BE2C (cell line): Measurements from ENCODE around the gene PCDHGA6.
"Not testable (repeated sequence)": the region's sequence is repeated elsewhere in the genome, so short reads cannot be mapped to it uniquely, and the experiment has no call there.

Experiments used
- DNase-seq: peaks from one replicate; pipeline ENCODE4 v3.0.0-alpha.2; 2020
- H3K27me3 ChIP-seq: fragments of 250-450 bp; sonication (Bioruptor Pico); 2 replicates; pipeline ENCODE4 v1.5.1; 2020; ENCODE audit warnings: mild to moderate bottlenecking
- H3K36me3 ChIP-seq: fragments of 250-450 bp; sonication (Bioruptor Pico); 2 replicates; pipeline ENCODE4 v1.5.1; 2020; ENCODE audit warnings: mild to moderate bottlenecking
- H3K4me1 ChIP-seq: fragments of 250-450 bp; sonication (Bioruptor Pico); 2 replicates; pipeline ENCODE4 v1.5.1; 2020
- H3K4me3 ChIP-seq: 2 replicates; pipeline ENCODE4 v1.5.1; 2011; ENCODE audit warnings: low read depth, low read length
- H3K9me3 ChIP-seq: fragments of 250-450 bp; sonication (Bioruptor Pico); 2 replicates; pipeline ENCODE4 v1.5.1; 2020
- TF ChIP-seq, protein P1 (sequence below): IDR thresholded peaks from 2 replicates; pipeline ENCODE4 v1.5.1; 2012; ENCODE audit warnings: mild to moderate bottlenecking, low read depth, low read length

The PCDHGA6 gene

DNA sequence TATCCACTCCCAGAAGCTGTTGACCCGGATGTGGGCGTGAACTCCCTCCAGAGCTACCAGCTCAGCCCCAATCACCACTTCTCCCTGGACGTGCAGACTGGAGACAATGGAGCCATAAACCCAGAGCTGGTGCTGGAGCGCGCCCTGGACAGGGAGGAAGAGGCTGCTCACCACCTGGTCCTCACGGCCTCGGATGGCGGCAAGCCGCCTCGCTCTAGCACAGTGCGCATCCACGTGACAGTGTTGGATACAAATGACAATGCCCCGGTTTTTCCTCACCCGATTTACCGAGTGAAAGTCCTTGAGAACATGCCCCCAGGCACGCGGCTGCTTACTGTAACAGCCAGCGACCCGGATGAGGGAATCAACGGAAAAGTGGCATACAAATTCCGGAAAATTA, 19.6 kb downstream of the PCDHGA6 start:
- H3K4me3 ChIP-seq = no peak overlapping the region
- DNase-seq = no peak
- no peaks in the 10 kb centered on the region for H3K9me3 ChIP-seq
- no peaks in the 10 kb centered on the region for H3K27me3 ChIP-seq
- no peaks in the 10 kb centered on the region for H3K36me3 ChIP-seq
- TF ChIP-seq, protein P1, sequence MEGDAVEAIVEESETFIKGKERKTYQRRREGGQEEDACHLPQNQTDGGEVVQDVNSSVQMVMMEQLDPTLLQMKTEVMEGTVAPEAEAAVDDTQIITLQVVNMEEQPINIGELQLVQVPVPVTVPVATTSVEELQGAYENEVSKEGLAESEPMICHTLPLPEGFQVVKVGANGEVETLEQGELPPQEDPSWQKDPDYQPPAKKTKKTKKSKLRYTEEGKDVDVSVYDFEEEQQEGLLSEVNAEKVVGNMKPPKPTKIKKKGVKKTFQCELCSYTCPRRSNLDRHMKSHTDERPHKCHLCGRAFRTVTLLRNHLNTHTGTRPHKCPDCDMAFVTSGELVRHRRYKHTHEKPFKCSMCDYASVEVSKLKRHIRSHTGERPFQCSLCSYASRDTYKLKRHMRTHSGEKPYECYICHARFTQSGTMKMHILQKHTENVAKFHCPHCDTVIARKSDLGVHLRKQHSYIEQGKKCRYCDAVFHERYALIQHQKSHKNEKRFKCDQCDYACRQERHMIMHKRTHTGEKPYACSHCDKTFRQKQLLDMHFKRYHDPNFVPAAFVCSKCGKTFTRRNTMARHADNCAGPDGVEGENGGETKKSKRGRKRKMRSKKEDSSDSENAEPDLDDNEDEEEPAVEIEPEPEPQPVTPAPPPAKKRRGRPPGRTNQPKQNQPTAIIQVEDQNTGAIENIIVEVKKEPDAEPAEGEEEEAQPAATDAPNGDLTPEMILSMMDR = no peak
- no peaks in the 10 kb centered on the region for H3K4me1 ChIP-seq

DNA sequence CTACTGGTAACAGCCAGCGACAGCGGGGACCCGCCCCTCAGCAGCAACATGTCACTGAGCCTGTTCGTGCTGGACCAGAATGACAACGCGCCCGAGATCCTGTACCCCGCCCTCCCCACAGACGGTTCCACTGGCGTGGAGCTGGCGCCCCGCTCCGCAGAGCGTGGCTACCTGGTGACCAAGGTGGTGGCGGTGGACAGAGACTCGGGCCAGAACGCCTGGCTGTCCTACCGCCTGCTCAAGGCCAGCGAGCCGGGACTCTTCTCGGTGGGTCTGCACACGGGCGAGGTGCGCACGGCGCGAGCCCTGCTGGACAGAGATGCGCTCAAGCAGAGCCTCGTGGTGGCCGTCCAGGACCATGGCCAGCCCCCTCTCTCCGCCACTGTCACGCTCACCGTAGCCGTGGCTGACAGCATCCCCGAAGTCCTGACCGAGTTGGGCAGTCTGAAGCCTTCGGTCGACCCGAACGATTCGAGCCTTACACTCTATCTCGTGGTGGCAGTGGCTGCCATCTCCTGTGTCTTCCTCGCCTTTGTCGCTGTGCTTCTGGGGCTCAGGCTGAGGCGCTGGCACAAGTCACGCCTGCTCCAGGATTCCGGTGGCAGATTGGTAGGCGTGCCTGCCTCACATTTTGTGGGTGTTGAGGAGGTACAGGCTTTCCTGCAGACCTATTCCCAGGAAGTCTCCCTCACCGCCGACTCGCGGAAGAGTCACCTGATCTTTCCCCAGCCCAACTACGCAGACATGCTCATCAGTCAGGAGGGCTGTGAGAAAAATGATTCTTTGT, 20.9 kb downstream of the PCDHGA6 start:
- not testable (repeated sequence) for H3K27me3 ChIP-seq, DNase-seq, H3K36me3 ChIP-seq, H3K4me1 ChIP-seq, H3K9me3 ChIP-seq, H3K4me3 ChIP-seq

DNA sequence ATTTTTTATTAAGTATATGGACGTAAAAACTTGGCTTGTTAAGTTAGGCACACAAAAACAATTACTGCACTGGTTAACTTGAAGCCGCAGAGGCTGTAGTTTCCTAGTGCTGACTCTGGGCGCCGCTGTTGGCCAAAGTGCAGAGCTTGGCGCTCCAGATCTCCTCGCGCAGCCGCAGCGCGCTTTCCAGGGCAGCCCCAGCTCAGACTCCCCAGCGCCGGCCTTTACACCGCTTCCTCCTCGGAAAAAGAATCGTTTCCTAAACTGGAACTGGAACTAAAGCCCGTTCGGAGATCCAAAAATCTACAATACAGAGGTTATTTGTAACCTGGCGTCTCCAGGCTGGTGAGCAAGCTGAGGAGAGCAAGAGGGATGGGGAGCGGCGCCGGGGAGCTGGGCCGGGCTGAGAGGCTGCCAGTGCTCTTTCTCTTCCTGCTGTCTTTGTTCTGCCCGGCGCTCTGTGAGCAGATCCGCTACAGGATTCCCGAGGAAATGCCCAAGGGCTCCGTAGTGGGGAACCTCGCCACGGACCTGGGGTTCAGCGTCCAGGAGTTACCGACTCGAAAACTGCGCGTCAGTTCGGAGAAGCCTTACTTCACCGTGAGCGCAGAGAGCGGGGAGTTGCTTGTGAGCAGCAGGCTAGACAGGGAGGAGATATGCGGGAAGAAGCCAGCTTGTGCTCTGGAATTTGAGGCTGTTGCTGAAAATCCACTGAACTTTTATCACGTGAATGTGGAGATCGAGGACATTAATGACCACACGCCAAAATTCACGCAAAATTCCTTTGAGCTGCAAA, 24.3 kb downstream of the PCDHGA6 start, which contains the start of gene PCDHGB5:
PCDHGB5 (plus strand) TSS at position 192 of the 796 bp plus-strand sequence; CDS start at position 373, 181 bp downstream.
- DNase-seq, H3K36me3 ChIP-seq, H3K9me3 ChIP-seq, H3K27me3 ChIP-seq, H3K4me1 ChIP-seq, H3K4me3 ChIP-seq: not testable (repeated sequence)

DNA sequence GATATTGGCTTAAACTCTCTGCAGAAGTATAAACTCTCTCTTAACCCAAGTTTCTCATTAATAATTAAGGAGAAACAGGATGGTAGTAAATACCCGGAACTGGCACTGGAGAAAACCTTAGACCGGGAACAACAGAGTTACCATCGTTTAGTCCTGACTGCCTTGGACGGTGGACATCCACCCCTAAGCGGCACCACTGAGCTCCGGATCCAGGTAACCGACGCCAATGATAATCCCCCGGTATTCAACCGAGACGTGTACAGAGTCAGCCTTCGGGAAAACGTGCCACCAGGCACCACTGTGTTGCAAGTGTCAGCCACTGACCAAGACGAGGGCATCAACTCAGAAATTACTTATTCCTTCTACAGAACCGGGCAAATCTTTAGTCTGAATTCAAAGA, 24.9 kb downstream of the PCDHGA6 start:
- no peaks in the 10 kb centered on the region; the same call in none of the 2 replicates for H3K36me3 ChIP-seq
- H3K27me3 ChIP-seq = no peaks in the 10 kb centered on the region
- no peaks in the 10 kb centered on the region for H3K9me3 ChIP-seq
- TF ChIP-seq, protein P1 = no peak
- no peaks in the 10 kb centered on the region for H3K4me1 ChIP-seq
- H3K4me3 ChIP-seq = no peak overlapping the region
- no peak for DNase-seq

DNA sequence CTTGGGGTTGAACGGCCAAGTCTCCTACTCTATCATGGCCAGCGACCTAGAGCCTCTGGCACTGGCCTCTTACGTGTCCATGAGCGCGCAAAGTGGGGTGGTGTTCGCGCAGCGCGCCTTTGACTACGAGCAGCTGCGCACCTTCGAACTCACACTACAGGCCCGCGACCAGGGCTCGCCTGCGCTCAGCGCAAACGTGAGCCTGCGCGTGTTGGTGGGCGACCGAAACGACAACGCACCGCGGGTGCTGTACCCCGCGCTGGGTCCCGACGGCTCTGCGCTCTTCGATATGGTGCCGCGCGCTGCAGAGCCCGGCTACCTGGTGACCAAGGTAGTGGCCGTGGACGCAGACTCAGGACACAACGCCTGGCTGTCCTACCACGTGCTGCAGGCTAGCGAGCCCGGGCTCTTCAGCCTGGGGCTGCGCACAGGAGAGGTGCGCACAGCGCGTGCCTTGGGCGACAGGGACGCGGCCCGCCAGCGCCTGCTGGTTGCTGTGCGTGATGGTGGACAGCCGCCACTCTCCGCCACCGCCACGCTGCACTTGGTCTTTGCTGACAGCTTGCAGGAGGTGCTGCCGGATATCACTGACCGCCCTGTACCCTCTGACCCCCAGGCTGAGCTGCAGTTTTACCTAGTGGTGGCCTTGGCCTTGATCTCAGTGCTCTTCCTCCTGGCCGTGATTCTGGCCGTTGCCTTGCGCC, 26.0 kb downstream of the PCDHGA6 start:
- no peak for DNase-seq
- Histone ChIP-seq H3K27me3 (no peaks in the 10 kb centered on the region), H3K4me3 (no peak overlapping the region), H3K36me3 (no peaks in the 10 kb centered on the region; the same call in none of the 2 replicates), H3K9me3 (no peaks in the 10 kb centered on the region), H3K4me1 (no peaks in the 10 kb centered on the region)
- TF ChIP-seq, protein P1 = no peak

DNA sequence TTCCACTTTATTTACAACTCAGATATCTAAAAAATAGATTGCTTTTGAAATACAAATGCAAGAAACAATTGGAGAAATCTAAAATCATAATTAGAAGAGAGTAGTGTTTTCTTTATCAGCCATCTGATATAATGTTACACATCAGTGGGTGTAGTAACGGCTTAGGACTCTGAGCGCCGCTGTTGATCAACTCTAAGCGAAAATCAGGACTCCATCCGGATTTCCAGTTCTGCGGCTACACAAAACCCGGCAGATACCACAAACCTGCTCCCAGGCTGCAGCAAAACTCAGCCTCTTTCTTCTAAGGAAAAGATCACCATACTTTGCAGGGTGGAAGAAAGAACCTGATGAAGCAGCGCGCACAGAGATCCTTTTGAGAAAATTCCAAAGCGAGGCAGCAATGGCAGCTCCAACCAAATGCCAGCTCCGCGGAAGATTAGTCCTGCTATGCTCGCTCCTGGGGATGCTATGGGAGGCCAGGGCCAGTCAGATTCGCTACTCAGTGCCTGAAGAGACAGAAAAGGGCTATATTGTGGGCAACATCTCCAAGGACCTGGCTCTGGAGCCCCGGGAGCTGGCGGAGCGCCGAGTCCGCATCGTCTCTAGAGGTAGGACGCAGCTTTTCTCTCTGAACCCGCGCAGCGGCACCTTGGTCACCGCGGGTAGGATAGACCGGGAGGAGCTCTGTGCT, 29.0 kb downstream of the PCDHGA6 start, which contains the start of gene PCDHGA9:
PCDHGA9 (plus strand) TSS at position 226 of the 691 bp plus-strand sequence; CDS start at position 401, 175 bp downstream.
- no peaks in the 10 kb centered on the region; the same call in none of the 2 replicates for H3K9me3 ChIP-seq
- no peaks in the 10 kb centered on the region for H3K4me1 ChIP-seq
- H3K36me3 ChIP-seq = no peaks in the 10 kb centered on the region; the same call in none of the 2 replicates
- no peaks in the 10 kb centered on the region for H3K27me3 ChIP-seq
- no peak within 1 kb of the TSS for H3K4me3 ChIP-seq
- no peak for DNase-seq
- TF ChIP-seq, protein P1 = peak; percentile 55
